GM23248 (cell line): ENCODE results near the gene RABGAP1L. TPM values are rescaled to one million over a fixed set of nuclear protein-coding genes. Genes with fewer than 3 reads are reported as not detected.

ENCODE experiments used
- DNase-seq: peaks from one replicate; pipeline ENCODE4 v3.0.0-alpha.2; 2015
- H2AFZ ChIP-seq: fragments of 200-600 bp; sonication (generic); 2 replicates; pipeline ENCODE4 v1.6.1; 2016; ENCODE audit warnings: antibody characterized with exemption
- H3F3A ChIP-seq: fragments of 200-600 bp; sonication (generic); 2 replicates; pipeline ENCODE4 v1.6.1; 2016; ENCODE audit warnings: mild to moderate bottlenecking, antibody characterized with exemption, mixed run types; ENCODE audit not compliant: insufficient read depth
- H3K27ac ChIP-seq: fragments of 200-600 bp; sonication (generic); 2 replicates; pipeline ENCODE4 v1.5.1; 2016; ENCODE audit warnings: mild to moderate bottlenecking
- H3K27me3 ChIP-seq: fragments of 200-600 bp; sonication (generic); replicated peaks from 2 replicates; pipeline ENCODE4 v1.6.1; 2016; ENCODE audit warnings: mild to moderate bottlenecking; ENCODE audit not compliant: insufficient read depth
- H3K36me3 ChIP-seq: fragments of 200-600 bp; sonication (generic); 2 replicates; pipeline ENCODE4 v1.6.1; 2016; ENCODE audit warnings: low read depth, mild to moderate bottlenecking
- H3K4me1 ChIP-seq: fragments of 200-600 bp; sonication (generic); 2 replicates; pipeline ENCODE4 v1.6.1; 2016; ENCODE audit warnings: mild to moderate bottlenecking; ENCODE audit not compliant: insufficient read depth
- H3K4me2 ChIP-seq: fragments of 200-600 bp; sonication (generic); one replicate; pipeline ENCODE4 v1.6.1; 2016; ENCODE audit warnings: mild to moderate bottlenecking; ENCODE audit not compliant: unreplicated experiment
- H3K4me3 ChIP-seq: fragments of 200-600 bp; sonication (generic); 2 replicates; pipeline ENCODE4 v1.5.1; 2016; ENCODE audit warnings: mild to moderate bottlenecking
- H3K79me2 ChIP-seq: fragments of 200-600 bp; sonication (generic); 2 replicates; pipeline ENCODE4 v1.6.1; 2016; ENCODE audit warnings: mild to moderate bottlenecking; ENCODE audit not compliant: insufficient read depth
- H3K9ac ChIP-seq: fragments of 200-600 bp; sonication (generic); 2 replicates; pipeline ENCODE4 v1.6.1; 2016; ENCODE audit warnings: mild to moderate bottlenecking
- H3K9me2 ChIP-seq: fragments of 200-600 bp; sonication (generic); 2 replicates; pipeline ENCODE4 v1.6.1; 2016; ENCODE audit warnings: mixed run types, mild to moderate bottlenecking, moderate library complexity; ENCODE audit not compliant: insufficient read depth
- H3K9me3 ChIP-seq: fragments of 200-600 bp; sonication (generic); one replicate; pipeline ENCODE4 v1.6.1; 2017; ENCODE audit warnings: low read depth
- H4K20me1 ChIP-seq: fragments of 200-600 bp; sonication (generic); 2 replicates; pipeline ENCODE4 v1.6.0; 2016; ENCODE audit not compliant: insufficient read depth
- EZH2 ChIP-seq: fragments of 200-600 bp; sonication (generic); IDR thresholded peaks from 2 replicates; pipeline ENCODE4 v1.6.1; 2018; ENCODE audit warnings: antibody characterized with exemption, mild to moderate bottlenecking; ENCODE audit not compliant: insufficient read depth, poor library complexity, severe bottlenecking
- EZH2phosphoT487 ChIP-seq: fragments of 200-600 bp; sonication (generic); IDR thresholded peaks from 2 replicates; pipeline ENCODE4 v1.6.1; 2018; ENCODE audit warnings: antibody characterized with exemption, moderate library complexity, mild to moderate bottlenecking, low read depth; ENCODE audit not compliant: insufficient read depth
- WGBS, 2 experiments: methylation state at CpG; one replicate each; pipeline ENCODE4 v1.1.6; 2015 to 2017; ENCODE audit warnings: low lambda C conversion rate in 2 of 2, low coverage in 1 of 2; ENCODE audit errors: missing lambda C conversion rate in 2 of 2; 5-methylcytosine and 5-hydroxymethylcytosine counted together
- in situ Hi-C: fragments of 300-500 bp; cut with MboI; formaldehyde crosslinking; loops from 2 replicates; pipeline ENCODE4 v1.15.0; 2020
- polyA plus RNA-seq: library from polyadenylated mRNA; unstranded; fragments of >200 nt; fragmentation: Nextera tagmentation; extraction: Ambion mirVana; gene quantifications from 2 replicates; pipeline ENCODE4 v1.2.1, GENCODE V29; 2016
- total RNA-seq: library from RNA; depleted of rRNA; stranded (reverse); fragments of >200 nt; shearing (Covaris generic); gene quantifications from 2 replicates; pipeline ENCODE4 v1.2.3, GENCODE V29; 2014

RABGAP1L gene
- total and polyA plus RNA-seq, 2 experiments from 2014 or later = 13.7 to 21.6 TPM

DNA sequence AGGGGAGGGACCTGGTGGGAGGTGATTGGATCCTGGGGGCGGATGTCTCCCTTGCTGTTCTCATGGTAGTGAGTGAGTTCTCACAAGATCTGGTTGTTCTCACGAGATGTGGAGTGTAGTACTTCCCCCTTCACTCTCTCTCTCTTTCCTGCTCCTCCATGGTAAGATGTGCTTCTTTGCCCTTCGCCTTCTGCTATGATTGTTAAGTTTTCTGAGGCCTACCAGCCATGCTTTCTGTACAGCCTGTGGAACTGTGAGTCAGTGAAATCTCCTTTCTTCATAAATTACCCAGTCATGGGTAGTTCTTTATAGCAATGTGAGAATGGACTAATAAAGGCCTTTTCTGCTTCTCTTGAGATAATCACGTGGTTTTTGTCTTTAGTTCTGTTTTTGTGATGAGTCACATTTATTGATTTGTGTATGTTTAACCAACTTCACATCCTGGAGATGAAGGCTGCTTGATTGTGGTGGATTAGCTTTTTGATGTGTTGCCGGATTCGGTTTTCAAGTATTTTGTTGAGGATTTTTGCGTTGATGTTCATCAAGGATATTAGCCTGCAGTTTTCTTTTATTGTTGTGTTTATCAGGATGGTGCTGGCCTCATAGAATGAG is 45.5 kb downstream of the RABGAP1L start:
- Histone ChIP-seq H4K20me1 (no peaks in the 10 kb centered on the region), H3F3A (no peaks in the 10 kb centered on the region; the same call in 1 of the 2 replicates), H2AFZ (no peak overlapping the region), H3K27me3 (no peaks in the 10 kb centered on the region), H3K9ac (no peak overlapping the region), H3K4me2 (no peak overlapping the region), H3K9me3 (no peaks in the 10 kb centered on the region), H3K79me2 (peaks cover 54% of the 10 kb centered on the region), H3K27ac (no peak overlapping the region), H3K36me3 (no peaks in the 10 kb centered on the region), H3K4me1 (no peaks in the 10 kb centered on the region), H3K9me2 (0 out of 2 replicates have a peak, but pooled peaks cover 4% of the 10 kb centered on the region), H3K4me3 (no peak overlapping the region)
- 89 to 92% methylated on average over 7 of the region's 7 CpGs for WGBS, 2 experiments
- in situ Hi-C loops = no loop called here
- TF ChIP-seq EZH2 = no peak
- no peak for TF ChIP-seq EZH2phosphoT487
- no peak for DNase-seq

DNA sequence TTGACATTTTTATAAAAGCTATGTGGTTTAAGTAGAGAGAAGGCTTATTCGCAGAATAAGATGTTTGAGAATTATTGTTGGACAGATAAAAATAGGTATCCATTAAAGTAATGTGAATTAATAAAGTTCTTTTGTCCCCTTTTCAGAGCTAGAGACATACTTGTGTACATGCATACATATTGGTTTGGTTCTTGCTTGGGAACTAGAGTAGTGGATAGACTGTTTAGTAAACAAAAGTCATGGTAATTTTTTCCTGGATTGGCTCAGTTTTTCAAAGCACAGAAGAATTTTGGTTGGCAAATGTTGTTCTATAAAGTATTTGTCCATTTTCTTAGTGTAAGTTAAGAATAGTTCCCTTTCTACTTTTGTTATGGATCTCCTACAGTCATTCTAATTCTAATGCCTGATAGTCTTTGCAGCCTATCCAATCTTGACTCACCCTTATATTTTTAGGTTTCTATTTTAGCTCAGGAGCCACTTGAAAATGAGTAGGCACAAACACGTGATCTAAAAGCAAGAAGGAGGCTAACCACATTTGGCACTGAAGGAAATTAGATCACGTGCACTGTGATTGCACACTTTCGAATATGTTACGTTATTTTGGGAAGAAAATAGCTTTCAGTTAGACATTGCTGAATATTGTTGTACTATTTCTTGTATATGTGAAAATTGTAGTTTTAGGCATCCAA is 47.0 kb downstream of the RABGAP1L start:
- no peak overlapping the region for H3K27ac ChIP-seq
- no peak overlapping the region for H3K9ac ChIP-seq
- 86 to 87% methylated on average over 5 of the region's 5 CpGs for WGBS, 2 experiments
- no peaks in the 10 kb centered on the region for H4K20me1 ChIP-seq
- DNase-seq = peak; percentile 6
- no peaks in the 10 kb centered on the region for H3K36me3 ChIP-seq
- no peak overlapping the region for H3K4me2 ChIP-seq
- 0 out of 2 replicates have a peak, but pooled peaks cover 4% of the 10 kb centered on the region for H3K9me2 ChIP-seq
- H3K4me1 ChIP-seq = no peaks in the 10 kb centered on the region
- H3F3A ChIP-seq = no peaks in the 10 kb centered on the region; the same call in 1 of the 2 replicates
- TF ChIP-seq EZH2 (no peak), EZH2phosphoT487 (no peak)
- no peak overlapping the region for H2AFZ ChIP-seq
- in situ Hi-C loops = no loop called here
- no peak overlapping the region for H3K4me3 ChIP-seq
- H3K9me3 ChIP-seq = no peaks in the 10 kb centered on the region
- peaks cover 54% of the 10 kb centered on the region for H3K79me2 ChIP-seq
- no peaks in the 10 kb centered on the region for H3K27me3 ChIP-seq

DNA sequence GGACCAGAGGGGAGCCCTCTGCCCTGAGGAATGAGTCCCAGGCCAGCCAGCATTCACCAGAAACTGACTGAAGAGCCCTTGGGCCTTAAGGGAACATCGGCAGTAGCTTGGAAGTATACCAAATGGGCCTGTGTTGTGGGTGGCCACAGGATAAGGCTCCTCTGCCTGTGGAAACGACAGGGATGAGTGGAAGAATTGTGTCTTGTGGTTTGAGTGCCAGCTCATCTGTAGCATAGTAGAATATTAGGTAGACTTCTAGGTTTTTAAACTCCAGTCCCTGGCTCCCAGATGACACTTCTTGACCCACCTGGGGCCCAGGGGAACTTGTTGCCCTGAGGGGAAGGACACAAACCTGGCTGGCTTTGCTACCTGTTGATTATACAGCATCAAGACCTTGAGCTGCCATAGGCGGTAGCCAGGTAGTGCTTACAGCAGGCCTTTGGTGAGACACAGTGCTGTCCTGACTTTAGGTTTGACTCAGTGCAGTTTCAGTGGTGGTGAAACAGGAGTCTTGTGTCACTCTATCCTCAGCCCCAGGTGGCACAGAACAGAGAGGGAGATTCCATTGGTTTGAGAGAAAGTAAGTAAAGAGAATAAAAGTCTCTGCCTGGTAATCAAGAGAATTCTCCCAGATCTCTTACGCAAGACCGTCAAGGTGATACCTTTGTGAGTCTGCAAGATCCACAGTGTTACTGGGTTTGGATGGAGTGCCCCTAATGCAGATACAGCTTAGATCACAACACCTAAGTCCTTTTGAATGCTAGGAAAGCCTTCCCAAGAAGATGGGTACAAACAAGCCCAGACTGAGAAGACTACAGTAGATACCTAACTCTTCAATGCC is 50.2 kb downstream of the RABGAP1L start:
- Histone ChIP-seq H3K4me2 (no peak overlapping the region), H3K27me3 (no peaks in the 10 kb centered on the region), H3K9ac (no peak overlapping the region), H3K9me2 (0 out of 2 replicates have a peak, but pooled peaks cover 4% of the 10 kb centered on the region), H3K27ac (no peak overlapping the region), H3K4me3 (no peak overlapping the region), H3K4me1 (no peaks in the 10 kb centered on the region), H3K79me2 (peaks cover 38% of the 10 kb centered on the region), H3K9me3 (no peaks in the 10 kb centered on the region), H4K20me1 (no peaks in the 10 kb centered on the region), H2AFZ (no peak overlapping the region), H3F3A (no peaks in the 10 kb centered on the region; the same call in 1 of the 2 replicates), H3K36me3 (no peaks in the 10 kb centered on the region)
- 87 to 90% methylated on average over 5 of the region's 5 CpGs for WGBS, 2 experiments
- DNase-seq = no peak
- TF ChIP-seq EZH2phosphoT487 (no peak), EZH2 (no peak)
- in situ Hi-C loops = loop anchor here (10.0 kb wide), 1 partner anchor 115 kb away; no protein-coding TSS in a partner anchor

DNA sequence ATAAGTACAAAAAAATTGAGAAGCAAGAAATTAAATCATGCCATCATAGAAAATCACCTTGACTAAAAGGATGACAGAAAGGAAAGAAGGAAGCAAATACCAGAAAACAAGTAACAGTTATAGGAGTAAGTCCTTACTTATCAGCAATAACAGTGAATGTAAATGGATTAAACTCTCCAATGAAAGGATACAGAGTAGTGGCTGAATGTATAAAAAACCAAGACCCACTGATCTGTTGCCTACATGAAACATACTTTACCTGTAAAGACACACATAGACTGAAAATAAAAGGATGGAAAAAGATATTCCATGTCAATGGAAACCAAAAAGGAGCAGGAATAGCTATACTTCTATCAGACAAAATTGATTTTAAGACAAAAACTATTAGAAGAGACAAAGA is 52.2 kb downstream of the RABGAP1L start:
- no peak overlapping the region for H2AFZ ChIP-seq
- no peaks in the 10 kb centered on the region for H3F3A ChIP-seq
- H3K36me3 ChIP-seq = no peaks in the 10 kb centered on the region
- no peak for DNase-seq
- TF ChIP-seq EZH2 (no peak), EZH2phosphoT487 (no peak)
- no peak overlapping the region for H3K9ac ChIP-seq
- H4K20me1 ChIP-seq = no peaks in the 10 kb centered on the region
- H3K79me2 ChIP-seq = peaks cover 24% of the 10 kb centered on the region
- no peaks in the 10 kb centered on the region for H3K9me3 ChIP-seq
- no peak overlapping the region for H3K4me3 ChIP-seq
- H3K27me3 ChIP-seq = no peaks in the 10 kb centered on the region
- H3K9me2 ChIP-seq = no peaks in the 10 kb centered on the region
- in situ Hi-C loops = loop anchor here (10.0 kb wide), 1 partner anchor 117 kb away; no protein-coding TSS in a partner anchor
- H3K4me1 ChIP-seq = no peaks in the 10 kb centered on the region
- no peak overlapping the region for H3K27ac ChIP-seq
- no peak overlapping the region for H3K4me2 ChIP-seq
